GM23338 (cell line): ENCODE measurements around the gene EXOC6. TPM values are rescaled to one million over a fixed set of nuclear protein-coding genes. Genes with fewer than 3 reads are reported as not detected.

Source experiments
- ATAC-seq: fragments of 200-7000 bp; cut with Tn5 transposase; 3 replicates; pipeline ENCODE4 v1.9.1; 2020
- DNase-seq: peaks from one replicate; pipeline ENCODE4 v3.0.0-alpha.2; 2015; ENCODE audit warnings: low spot score
- H2AFZ ChIP-seq: fragments of 200-600 bp; sonication (generic); 2 replicates; pipeline ENCODE4 v1.8.0; 2016; ENCODE audit warnings: antibody characterized with exemption, mild to moderate bottlenecking, moderate library complexity
- H3F3A ChIP-seq: fragments of 200-600 bp; sonication (generic); replicated peaks from 2 replicates; pipeline ENCODE4 v1.8.0; 2017; ENCODE audit warnings: antibody characterized with exemption, mixed run types, low read depth
- H3K27ac ChIP-seq: fragments of 200-600 bp; sonication (generic); 2 replicates; pipeline ENCODE4 v1.6.1; 2016; ENCODE audit warnings: low read depth
- H3K27me3 ChIP-seq: fragments of 200-600 bp; sonication (generic); 2 replicates; pipeline ENCODE4 v1.8.0; 2016; ENCODE audit warnings: mild to moderate bottlenecking, mixed run types, moderate library complexity; ENCODE audit not compliant: insufficient read depth
- H3K36me3 ChIP-seq: fragments of 200-600 bp; sonication (generic); 2 replicates; pipeline ENCODE4 v1.8.0; 2016; ENCODE audit warnings: mild to moderate bottlenecking; ENCODE audit not compliant: insufficient read depth
- H3K4me1 ChIP-seq: fragments of 200-600 bp; sonication (generic); 2 replicates; pipeline ENCODE4 v1.8.0; 2016; ENCODE audit warnings: mild to moderate bottlenecking, moderate library complexity; ENCODE audit not compliant: insufficient read depth
- H3K4me2 ChIP-seq: fragments of 200-600 bp; sonication (generic); 2 replicates; pipeline ENCODE4 v1.7.1; 2017; ENCODE audit warnings: mixed run types
- H3K4me3 ChIP-seq: fragments of 200-600 bp; sonication (generic); 2 replicates; pipeline ENCODE4 v1.6.1; 2016; ENCODE audit warnings: mixed run types
- H3K79me2 ChIP-seq: fragments of 200-600 bp; sonication (generic); replicated peaks from 2 replicates; pipeline ENCODE4 v1.8.0; 2017; ENCODE audit warnings: mild to moderate bottlenecking; ENCODE audit not compliant: insufficient read depth
- H3K9me2 ChIP-seq: fragments of 200-600 bp; sonication (generic); 2 replicates; pipeline ENCODE4 v1.8.0; 2017; ENCODE audit not compliant: insufficient read depth
- H4K20me1 ChIP-seq: fragments of 200-600 bp; sonication (generic); replicated peaks from 2 replicates; pipeline ENCODE4 v1.8.0; 2017; ENCODE audit warnings: mild to moderate bottlenecking; ENCODE audit not compliant: insufficient read depth
- H3K27ac Mint-ChIP-seq: 2 replicates; pipeline ENCODE4 v1.8.0; 2020; ENCODE audit warnings: inconsistent platforms, mild to moderate bottlenecking, moderate library complexity, mixed read lengths
- H3K27me3 Mint-ChIP-seq: 3 replicates; pipeline ENCODE4 v1.8.0; 2022; ENCODE audit warnings: low read depth, mild to moderate bottlenecking, moderate library complexity, mixed read lengths, inconsistent platforms; ENCODE audit not compliant: insufficient read depth, poor library complexity
- H3K36me3 Mint-ChIP-seq: 3 replicates; pipeline ENCODE4 v1.8.0; 2021; ENCODE audit warnings: low read depth, mild to moderate bottlenecking, inconsistent platforms, moderate library complexity, mixed read lengths
- H3K4me1 Mint-ChIP-seq: 3 replicates; pipeline ENCODE4 v1.8.0; 2020; ENCODE audit warnings: mild to moderate bottlenecking, inconsistent platforms, mixed read lengths
- H3K4me3 Mint-ChIP-seq: 3 replicates; pipeline ENCODE4 v1.8.0; 2021; ENCODE audit warnings: moderate library complexity, mild to moderate bottlenecking, inconsistent platforms, mixed read lengths
- H3K9me3 Mint-ChIP-seq: 3 replicates; pipeline ENCODE4 v1.8.0; 2020; ENCODE audit warnings: moderate library complexity, mild to moderate bottlenecking, inconsistent platforms, mixed read lengths
- CREB1 ChIP-seq: fragments of 250-450 bp; sonication (Bioruptor Pico); IDR thresholded peaks from 2 replicates; pipeline ENCODE4 v1.5.0; 2020; ENCODE audit warnings: low read depth, mild to moderate bottlenecking, moderate library complexity
- EZH2 ChIP-seq: fragments of 200-600 bp; sonication (generic); IDR thresholded peaks from one replicate; pipeline ENCODE4 v1.8.0; 2017; ENCODE audit warnings: antibody characterized with exemption, mild to moderate bottlenecking, low read depth; ENCODE audit not compliant: unreplicated experiment
- JUNB ChIP-seq: IDR thresholded peaks from one replicate; pipeline ENCODE4 v1.6.1; 2016; ENCODE audit warnings: antibody characterized with exemption; ENCODE audit not compliant: unreplicated experiment
- NANOG ChIP-seq: IDR thresholded peaks from 2 replicates; pipeline ENCODE4 v1.6.1; 2016; ENCODE audit warnings: antibody characterized with exemption, borderline replicate concordance
- STAT1 ChIP-seq: IDR thresholded peaks from one replicate; pipeline ENCODE4 v1.6.1; 2016; ENCODE audit warnings: antibody characterized with exemption; ENCODE audit not compliant: unreplicated experiment
- polyA plus RNA-seq: library from polyadenylated mRNA; unstranded; fragments of >200 nt; fragmentation: Nextera tagmentation; extraction: Ambion mirVana; gene quantifications from 2 replicates; pipeline ENCODE4 v1.2.1, GENCODE V29; 2016
- total RNA-seq: library from RNA; depleted of rRNA; stranded (reverse); fragments of >200 nt; shearing (Covaris generic); gene quantifications from 2 replicates; pipeline ENCODE4 v1.2.3, GENCODE V29; 2014
- TF ChIP-seq, protein P1 (sequence below): fragments of 250-450 bp; sonication (Bioruptor Pico); IDR thresholded peaks from 2 replicates; pipeline ENCODE4 v1.5.0; 2020; ENCODE audit warnings: mild to moderate bottlenecking, moderate library complexity
- TF ChIP-seq, protein P2 (sequence below): IDR thresholded peaks from 2 replicates; pipeline ENCODE4 v1.6.1; 2016; ENCODE audit warnings: antibody characterized with exemption

Gene EXOC6
- total and polyA plus RNA-seq, 2 experiments from 2014 or later, result 5.0 to 6.0 TPM

DNA sequence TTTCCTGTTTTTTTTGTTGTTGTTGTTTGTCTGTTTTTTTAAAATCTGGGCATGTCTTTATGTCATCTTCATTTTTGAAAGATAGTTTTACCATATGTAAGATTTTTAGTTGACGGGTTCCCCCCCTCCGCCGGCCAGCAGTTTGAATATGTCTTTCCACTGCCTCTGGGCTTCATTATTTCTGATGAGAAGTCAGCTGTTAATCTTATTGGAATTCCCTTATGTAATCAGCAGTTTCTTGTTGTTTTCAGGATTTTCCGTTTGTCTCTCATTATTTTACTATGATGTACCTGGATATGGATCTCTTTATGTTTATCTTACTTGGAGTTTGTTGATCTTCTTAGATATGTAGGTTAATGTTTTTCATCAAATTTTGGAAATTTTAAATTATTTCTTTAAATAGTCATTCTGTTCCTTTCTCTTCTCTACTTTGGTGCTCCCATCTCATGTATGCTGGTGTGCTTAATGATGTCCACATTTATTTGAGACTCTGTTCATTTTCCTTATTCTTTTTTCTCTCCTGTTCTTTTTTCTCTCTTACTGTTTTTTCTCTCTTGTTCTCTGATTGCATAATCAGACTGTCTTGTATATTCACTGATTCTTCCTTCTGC is 9.7 kb downstream of the EXOC6 start:
- no peaks in the 10 kb centered on the region for H3F3A ChIP-seq
- ATAC-seq (no peak), DNase-seq (no peak)
- no peak overlapping the region for H2AFZ ChIP-seq
- no peaks in the 10 kb centered on the region for H4K20me1 ChIP-seq
- no peak overlapping the region for H3K4me3 Mint-ChIP-seq
- peaks cover 4% of the 10 kb centered on the region for H3K27me3 Mint-ChIP-seq
- no peaks in the 10 kb centered on the region for H3K79me2 ChIP-seq
- no peak overlapping the region for H3K4me2 ChIP-seq
- peaks cover 20% of the 10 kb centered on the region; the same call in 2 of the 3 replicates for H3K36me3 Mint-ChIP-seq
- H3K4me1 ChIP-seq, result no peaks in the 10 kb centered on the region
- no peaks in the 10 kb centered on the region for H3K9me2 ChIP-seq
- no peak overlapping the region for H3K27ac Mint-ChIP-seq
- H3K4me3 ChIP-seq, result no peak overlapping the region
- H3K9me3 Mint-ChIP-seq, result peaks cover 25% of the 10 kb centered on the region
- peaks cover 6% of the 10 kb centered on the region; the same call in 1 of the 2 replicates for H3K36me3 ChIP-seq
- no peaks in the 10 kb centered on the region for H3K4me1 Mint-ChIP-seq
- no peak overlapping the region for H3K27ac ChIP-seq
- TF ChIP-seq JUNB (no peak), STAT1 (no peak), NANOG (no peak), CREB1 (CRISPR knock-in tag) (no peak), EZH2 (no peak)
- TF ChIP-seq, protein P1, sequence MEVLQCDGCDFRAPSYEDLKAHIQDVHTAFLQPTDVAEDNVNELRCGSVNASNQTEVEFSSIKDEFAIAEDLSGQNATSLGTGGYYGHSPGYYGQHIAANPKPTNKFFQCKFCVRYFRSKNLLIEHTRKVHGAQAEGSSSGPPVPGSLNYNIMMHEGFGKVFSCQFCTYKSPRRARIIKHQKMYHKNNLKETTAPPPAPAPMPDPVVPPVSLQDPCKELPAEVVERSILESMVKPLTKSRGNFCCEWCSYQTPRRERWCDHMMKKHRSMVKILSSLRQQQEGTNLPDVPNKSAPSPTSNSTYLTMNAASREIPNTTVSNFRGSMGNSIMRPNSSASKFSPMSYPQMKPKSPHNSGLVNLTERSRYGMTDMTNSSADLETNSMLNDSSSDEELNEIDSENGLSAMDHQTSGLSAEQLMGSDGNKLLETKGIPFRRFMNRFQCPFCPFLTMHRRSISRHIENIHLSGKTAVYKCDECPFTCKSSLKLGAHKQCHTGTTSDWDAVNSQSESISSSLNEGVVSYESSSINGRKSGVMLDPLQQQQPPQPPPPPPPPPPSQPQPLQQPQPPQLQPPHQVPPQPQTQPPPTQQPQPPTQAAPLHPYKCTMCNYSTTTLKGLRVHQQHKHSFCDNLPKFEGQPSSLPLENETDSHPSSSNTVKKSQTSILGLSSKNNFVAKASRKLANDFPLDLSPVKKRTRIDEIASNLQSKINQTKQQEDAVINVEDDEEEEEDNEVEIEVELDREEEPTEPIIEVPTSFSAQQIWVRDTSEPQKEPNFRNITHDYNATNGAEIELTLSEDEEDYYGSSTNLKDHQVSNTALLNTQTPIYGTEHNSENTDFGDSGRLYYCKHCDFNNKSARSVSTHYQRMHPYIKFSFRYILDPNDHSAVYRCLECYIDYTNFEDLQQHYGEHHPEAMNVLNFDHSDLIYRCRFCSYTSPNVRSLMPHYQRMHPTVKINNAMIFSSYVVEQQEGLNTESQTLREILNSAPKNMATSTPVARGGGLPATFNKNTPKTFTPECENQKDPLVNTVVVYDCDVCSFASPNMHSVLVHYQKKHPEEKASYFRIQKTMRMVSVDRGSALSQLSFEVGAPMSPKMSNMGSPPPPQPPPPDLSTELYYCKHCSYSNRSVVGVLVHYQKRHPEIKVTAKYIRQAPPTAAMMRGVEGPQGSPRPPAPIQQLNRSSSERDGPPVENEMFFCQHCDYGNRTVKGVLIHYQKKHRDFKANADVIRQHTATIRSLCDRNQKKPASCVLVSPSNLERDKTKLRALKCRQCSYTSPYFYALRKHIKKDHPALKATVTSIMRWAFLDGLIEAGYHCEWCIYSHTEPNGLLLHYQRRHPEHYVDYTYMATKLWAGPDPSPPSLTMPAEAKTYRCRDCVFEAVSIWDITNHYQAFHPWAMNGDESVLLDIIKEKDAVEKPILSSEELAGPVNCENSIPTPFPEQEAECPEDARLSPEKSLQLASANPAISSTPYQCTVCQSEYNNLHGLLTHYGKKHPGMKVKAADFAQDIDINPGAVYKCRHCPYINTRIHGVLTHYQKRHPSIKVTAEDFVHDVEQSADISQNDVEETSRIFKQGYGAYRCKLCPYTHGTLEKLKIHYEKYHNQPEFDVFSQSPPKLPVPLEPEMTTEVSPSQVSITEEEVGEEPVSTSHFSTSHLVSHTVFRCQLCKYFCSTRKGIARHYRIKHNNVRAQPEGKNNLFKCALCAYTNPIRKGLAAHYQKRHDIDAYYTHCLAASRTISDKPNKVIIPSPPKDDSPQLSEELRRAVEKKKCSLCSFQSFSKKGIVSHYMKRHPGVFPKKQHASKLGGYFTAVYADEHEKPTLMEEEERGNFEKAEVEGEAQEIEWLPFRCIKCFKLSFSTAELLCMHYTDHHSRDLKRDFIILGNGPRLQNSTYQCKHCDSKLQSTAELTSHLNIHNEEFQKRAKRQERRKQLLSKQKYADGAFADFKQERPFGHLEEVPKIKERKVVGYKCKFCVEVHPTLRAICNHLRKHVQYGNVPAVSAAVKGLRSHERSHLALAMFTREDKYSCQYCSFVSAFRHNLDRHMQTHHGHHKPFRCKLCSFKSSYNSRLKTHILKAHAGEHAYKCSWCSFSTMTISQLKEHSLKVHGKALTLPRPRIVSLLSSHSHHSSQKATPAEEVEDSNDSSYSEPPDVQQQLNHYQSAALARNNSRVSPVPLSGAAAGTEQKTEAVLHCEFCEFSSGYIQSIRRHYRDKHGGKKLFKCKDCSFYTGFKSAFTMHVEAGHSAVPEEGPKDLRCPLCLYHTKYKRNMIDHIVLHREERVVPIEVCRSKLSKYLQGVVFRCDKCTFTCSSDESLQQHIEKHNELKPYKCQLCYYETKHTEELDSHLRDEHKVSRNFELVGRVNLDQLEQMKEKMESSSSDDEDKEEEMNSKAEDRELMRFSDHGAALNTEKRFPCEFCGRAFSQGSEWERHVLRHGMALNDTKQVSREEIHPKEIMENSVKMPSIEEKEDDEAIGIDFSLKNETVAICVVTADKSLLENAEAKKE (CRISPR knock-in tag), result no peak
- TF ChIP-seq, protein P2, sequence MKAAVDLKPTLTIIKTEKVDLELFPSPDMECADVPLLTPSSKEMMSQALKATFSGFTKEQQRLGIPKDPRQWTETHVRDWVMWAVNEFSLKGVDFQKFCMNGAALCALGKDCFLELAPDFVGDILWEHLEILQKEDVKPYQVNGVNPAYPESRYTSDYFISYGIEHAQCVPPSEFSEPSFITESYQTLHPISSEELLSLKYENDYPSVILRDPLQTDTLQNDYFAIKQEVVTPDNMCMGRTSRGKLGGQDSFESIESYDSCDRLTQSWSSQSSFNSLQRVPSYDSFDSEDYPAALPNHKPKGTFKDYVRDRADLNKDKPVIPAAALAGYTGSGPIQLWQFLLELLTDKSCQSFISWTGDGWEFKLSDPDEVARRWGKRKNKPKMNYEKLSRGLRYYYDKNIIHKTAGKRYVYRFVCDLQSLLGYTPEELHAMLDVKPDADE, result no peak
- H3K27me3 ChIP-seq, result no peaks in the 10 kb centered on the region
